Activated naive CD4-positive, alpha-beta T cell treated with anti-CD3 and anti-CD28 coated beads, Interleukin-2, amount 10 ng/mL, durations not matched to agents 7 days and 5 days (primary cell): ENCODE data around the gene OSBPL6.

Experiments
- CTCF ChIA-PET: fragments of 350-600 bp; sonication (Branson Sonifier 250); formaldehyde crosslinking; loops from one replicate; lab custom pipeline; 2021; ENCODE audit warnings: antibody characterized with exemption; lab: Charles Lee
- DNase-seq: peaks from one replicate; pipeline ENCODE4 v3.0.0-alpha.2; 2020
- H3K27ac Mint-ChIP-seq: one replicate; pipeline ENCODE4 v1.8.0; 2021; ENCODE audit warnings: mild to moderate bottlenecking, moderate library complexity, mixed read lengths
- H3K27me3 Mint-ChIP-seq: one replicate; pipeline ENCODE4 v1.8.0; 2021; ENCODE audit warnings: mild to moderate bottlenecking, mixed read lengths
- H3K36me3 Mint-ChIP-seq: one replicate; pipeline ENCODE4 v1.8.0; 2021; ENCODE audit warnings: mixed read lengths
- H3K4me1 Mint-ChIP-seq: one replicate; pipeline ENCODE4 v1.8.0; 2021; ENCODE audit warnings: mixed read lengths
- H3K4me3 Mint-ChIP-seq: one replicate; pipeline ENCODE4 v1.8.0; 2021; ENCODE audit warnings: mild to moderate bottlenecking, moderate library complexity, mixed read lengths
- H3K9me3 Mint-ChIP-seq: one replicate; pipeline ENCODE4 v1.8.0; 2021; ENCODE audit warnings: mixed read lengths

Gene OSBPL6

GRCh38 chr2:178238154-178238521 lies 43.8 kb downstream of the OSBPL6 start:
- CTCF ChIA-PET = no interaction called here
- Mint-ChIP-seq H3K27ac (no peak overlapping the region), H3K4me3 (no peak overlapping the region), H3K36me3 (no peaks in the 10 kb centered on the region), H3K9me3 (no peaks in the 10 kb centered on the region), H3K27me3 (peaks cover 4% of the 10 kb centered on the region), H3K4me1 (no peaks in the 10 kb centered on the region)
- DNase-seq = no peak

- Mint-ChIP-seq H3K4me1 (no peaks in the 10 kb centered on the region), H3K27me3 (peaks cover 4% of the 10 kb centered on the region), H3K27ac (no peak overlapping the region), H3K36me3 (no peaks in the 10 kb centered on the region), H3K9me3 (no peaks in the 10 kb centered on the region), H3K4me3 (no peak overlapping the region)
- DNase-seq = no peak
- CTCF ChIA-PET = no interaction called here
Measured at GRCh38 chr2:178238750-178239149, 44.4 kb downstream of the OSBPL6 start.

GRCh38 chr2:178241844-178242551 lies 47.7 kb downstream of the OSBPL6 start:
- H3K36me3 Mint-ChIP-seq = no peaks in the 10 kb centered on the region
- H3K4me3 Mint-ChIP-seq = no peak overlapping the region
- H3K27ac Mint-ChIP-seq = no peak overlapping the region
- peaks cover 4% of the 10 kb centered on the region for H3K27me3 Mint-ChIP-seq
- H3K9me3 Mint-ChIP-seq = no peaks in the 10 kb centered on the region
- CTCF ChIA-PET = no interaction called here
- no peak for DNase-seq
- H3K4me1 Mint-ChIP-seq = no peaks in the 10 kb centered on the region

GRCh38 chr2:178242552-178242883 lies 48.2 kb downstream of the OSBPL6 start:
- no peak for DNase-seq
- H3K4me1 Mint-ChIP-seq = no peaks in the 10 kb centered on the region
- CTCF ChIA-PET = no interaction called here
- no peaks in the 10 kb centered on the region for H3K9me3 Mint-ChIP-seq
- no peak overlapping the region for H3K4me3 Mint-ChIP-seq
- H3K27ac Mint-ChIP-seq = no peak overlapping the region
- H3K36me3 Mint-ChIP-seq = no peaks in the 10 kb centered on the region
- peaks cover 8% of the 10 kb centered on the region for H3K27me3 Mint-ChIP-seq

- H3K4me1 Mint-ChIP-seq = no peaks in the 10 kb centered on the region
- no peak for DNase-seq
- no peak overlapping the region for H3K27ac Mint-ChIP-seq
- no peaks in the 10 kb centered on the region for H3K36me3 Mint-ChIP-seq
- H3K9me3 Mint-ChIP-seq = no peaks in the 10 kb centered on the region
- H3K4me3 Mint-ChIP-seq = no peak overlapping the region
- H3K27me3 Mint-ChIP-seq = peaks cover 8% of the 10 kb centered on the region
- CTCF ChIA-PET = no interaction called here
Measured at GRCh38 chr2:178243961-178244360, 49.6 kb downstream of the OSBPL6 start.

DNA sequence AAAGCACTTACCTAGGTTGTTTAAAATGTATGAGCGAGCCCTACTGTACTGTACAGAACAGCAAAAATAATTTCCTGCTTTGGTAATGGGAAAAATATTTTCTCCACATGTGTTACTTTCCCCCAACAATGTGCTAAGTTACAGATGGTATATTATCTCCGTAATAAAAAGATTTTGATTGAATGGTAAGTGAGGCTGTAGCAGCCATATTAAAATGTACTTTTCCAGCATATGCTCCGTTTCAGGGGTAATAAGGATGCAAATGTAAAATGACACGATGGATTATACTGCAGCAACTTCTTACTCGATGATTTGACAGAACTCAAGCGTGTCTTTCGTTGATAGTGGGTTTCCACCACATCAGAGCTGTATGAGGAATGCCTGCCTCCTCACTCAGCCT lies 50.5 kb downstream of the OSBPL6 start:
- Mint-ChIP-seq H3K4me3 (no peak overlapping the region), H3K4me1 (no peaks in the 10 kb centered on the region), H3K27me3 (peaks cover 8% of the 10 kb centered on the region), H3K9me3 (no peaks in the 10 kb centered on the region), H3K27ac (no peak overlapping the region), H3K36me3 (no peaks in the 10 kb centered on the region)
- CTCF ChIA-PET = no interaction called here
- no peak for DNase-seq

GRCh38 chr2:178246696-178247095 lies 52.4 kb downstream of the OSBPL6 start:
- CTCF ChIA-PET = no interaction called here
- Mint-ChIP-seq H3K27me3 (peaks cover 8% of the 10 kb centered on the region), H3K4me3 (no peak overlapping the region), H3K9me3 (no peaks in the 10 kb centered on the region), H3K36me3 (no peaks in the 10 kb centered on the region), H3K27ac (no peak overlapping the region), H3K4me1 (no peaks in the 10 kb centered on the region)
- DNase-seq = no peak

- DNase-seq = no peak
- H3K36me3 Mint-ChIP-seq = no peaks in the 10 kb centered on the region
- no peaks in the 10 kb centered on the region for H3K4me1 Mint-ChIP-seq
- H3K27me3 Mint-ChIP-seq = peaks cover 8% of the 10 kb centered on the region
- CTCF ChIA-PET = no interaction called here
- H3K4me3 Mint-ChIP-seq = no peak overlapping the region
- no peak overlapping the region for H3K27ac Mint-ChIP-seq
- no peaks in the 10 kb centered on the region for H3K9me3 Mint-ChIP-seq
Measured at GRCh38 chr2:178247250-178247649, 52.9 kb downstream of the OSBPL6 start.

DNA sequence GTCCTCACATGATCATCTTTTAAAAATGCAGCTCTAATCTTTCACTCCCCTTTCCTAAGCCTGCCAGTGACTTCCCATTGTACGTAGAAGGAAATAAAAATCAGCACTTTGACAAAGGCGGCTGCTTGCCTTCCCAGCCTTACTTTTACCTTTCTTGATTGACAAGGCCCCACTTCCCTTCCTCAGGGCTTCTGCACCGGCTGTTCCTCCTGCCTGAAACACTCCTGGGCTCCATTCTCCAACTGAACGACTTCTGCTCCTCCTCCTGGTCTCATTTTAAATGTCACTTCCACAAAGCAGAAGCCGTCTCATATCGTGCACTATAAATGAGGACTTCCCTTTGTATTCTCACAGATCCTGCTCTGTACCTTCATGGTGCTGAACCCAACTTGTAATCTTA lies 56.1 kb downstream of the OSBPL6 start:
- Mint-ChIP-seq H3K9me3 (no peaks in the 10 kb centered on the region), H3K4me3 (no peak overlapping the region), H3K4me1 (no peaks in the 10 kb centered on the region), H3K27me3 (peaks cover 8% of the 10 kb centered on the region), H3K36me3 (no peaks in the 10 kb centered on the region), H3K27ac (no peak overlapping the region)
- CTCF ChIA-PET = no interaction called here
- no peak for DNase-seq

- Mint-ChIP-seq H3K36me3 (no peaks in the 10 kb centered on the region), H3K9me3 (no peaks in the 10 kb centered on the region), H3K27ac (no peak overlapping the region), H3K27me3 (peaks cover 8% of the 10 kb centered on the region), H3K4me3 (no peak overlapping the region), H3K4me1 (no peaks in the 10 kb centered on the region)
- DNase-seq = no peak
- CTCF ChIA-PET = no interaction called here
Measured at GRCh38 chr2:178251151-178251955, 57.0 kb downstream of the OSBPL6 start.

- no peaks in the 10 kb centered on the region for H3K36me3 Mint-ChIP-seq
- no peak overlapping the region for H3K27ac Mint-ChIP-seq
- DNase-seq = no peak
- H3K4me3 Mint-ChIP-seq = no peak overlapping the region
- CTCF ChIA-PET = no interaction called here
- H3K27me3 Mint-ChIP-seq = no peaks in the 10 kb centered on the region
- H3K4me1 Mint-ChIP-seq = no peaks in the 10 kb centered on the region
- H3K9me3 Mint-ChIP-seq = no peaks in the 10 kb centered on the region
Measured at GRCh38 chr2:178256382-178257042, 62.2 kb downstream of the OSBPL6 start.

DNA sequence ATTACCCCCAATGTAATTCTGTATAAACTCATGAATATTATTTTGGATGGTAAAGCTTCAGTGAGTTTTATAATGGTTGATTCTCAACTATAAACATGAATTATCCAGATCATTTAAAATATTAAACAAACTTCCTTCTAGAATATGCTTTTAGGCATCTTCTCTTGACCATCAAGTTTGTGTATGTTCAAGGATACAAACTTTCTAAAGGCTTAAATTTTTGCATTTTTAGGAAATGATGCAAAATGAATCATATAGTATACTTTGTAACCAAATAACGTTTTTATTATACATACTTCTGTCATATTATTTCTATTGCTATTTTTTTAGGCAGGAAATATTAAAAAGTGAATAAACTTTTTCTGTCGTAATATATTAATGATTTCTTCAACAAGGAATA lies 62.8 kb downstream of the OSBPL6 start:
- CTCF ChIA-PET = interaction anchor here (0.6 kb wide), 1 partner anchor 20 kb away, joined by 3 read pairs; no protein-coding TSS in a partner anchor
- Mint-ChIP-seq H3K9me3 (no peaks in the 10 kb centered on the region), H3K4me1 (no peaks in the 10 kb centered on the region), H3K4me3 (no peak overlapping the region), H3K27ac (no peak overlapping the region), H3K36me3 (no peaks in the 10 kb centered on the region), H3K27me3 (no peaks in the 10 kb centered on the region)
- no peak for DNase-seq

DNA sequence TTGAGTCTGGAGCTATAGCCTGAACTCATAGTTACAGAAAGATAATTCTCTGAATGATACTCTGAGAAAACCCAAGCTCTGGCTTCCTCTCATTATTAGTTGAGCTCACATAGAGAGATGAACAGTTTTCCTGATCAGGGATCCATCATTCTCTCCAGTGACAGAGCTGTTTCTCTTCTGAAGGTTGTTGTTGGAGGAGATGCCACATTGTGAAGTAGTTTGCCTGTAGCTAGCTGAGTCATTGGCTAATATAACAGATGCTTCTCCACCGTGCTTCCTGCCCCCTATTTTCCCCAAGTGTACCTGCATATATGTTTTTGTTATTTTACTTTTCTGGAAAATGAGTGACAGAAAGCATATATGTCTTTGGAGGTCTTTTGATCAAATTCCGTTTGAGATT lies 64.6 kb downstream of the OSBPL6 start:
- Mint-ChIP-seq H3K27ac (no peak overlapping the region), H3K4me1 (no peaks in the 10 kb centered on the region), H3K9me3 (no peaks in the 10 kb centered on the region), H3K4me3 (no peak overlapping the region), H3K36me3 (no peaks in the 10 kb centered on the region), H3K27me3 (no peaks in the 10 kb centered on the region)
- CTCF ChIA-PET = no interaction called here
- no peak for DNase-seq

GRCh38 chr2:178263159-178263860 lies 69.0 kb downstream of the OSBPL6 start:
- Mint-ChIP-seq H3K4me1 (no peaks in the 10 kb centered on the region), H3K4me3 (no peak overlapping the region), H3K36me3 (no peaks in the 10 kb centered on the region), H3K27ac (no peak overlapping the region), H3K9me3 (no peaks in the 10 kb centered on the region), H3K27me3 (no peaks in the 10 kb centered on the region)
- CTCF ChIA-PET = no interaction called here
- DNase-seq = no peak
